Stimulated activated memory B cell treated with anti-CD40 and anti-IgM and Interleukin-4, amounts not matched to agents 10 μg/mL and 1 μg/mL and 100 μg/mL, for 72 hours (primary cell): ENCODE data around the gene NKX1-1.

ENCODE experiments used
- ATAC-seq: fragments of 150-1000 bp; cut with Tn5 transposase; 2 replicates; pipeline ENCODE4 v1.10.0; 2021
- H3K27ac Mint-ChIP-seq: one replicate; pipeline ENCODE4 v1.8.0; 2022; ENCODE audit warnings: mild to moderate bottlenecking, mixed read lengths
- H3K27me3 Mint-ChIP-seq: one replicate; pipeline ENCODE4 v1.8.0; 2022; ENCODE audit warnings: mixed read lengths
- H3K36me3 Mint-ChIP-seq: one replicate; pipeline ENCODE4 v1.8.0; 2022; ENCODE audit warnings: mixed read lengths
- H3K4me1 Mint-ChIP-seq: one replicate; pipeline ENCODE4 v1.8.0; 2022; ENCODE audit warnings: mixed read lengths
- H3K4me3 Mint-ChIP-seq: one replicate; pipeline ENCODE4 v1.8.0; 2022; ENCODE audit warnings: mild to moderate bottlenecking, moderate library complexity, mixed read lengths
- H3K9me3 Mint-ChIP-seq: one replicate; pipeline ENCODE4 v1.8.0; 2022; ENCODE audit warnings: mixed read lengths

NKX1-1 gene

DNA sequence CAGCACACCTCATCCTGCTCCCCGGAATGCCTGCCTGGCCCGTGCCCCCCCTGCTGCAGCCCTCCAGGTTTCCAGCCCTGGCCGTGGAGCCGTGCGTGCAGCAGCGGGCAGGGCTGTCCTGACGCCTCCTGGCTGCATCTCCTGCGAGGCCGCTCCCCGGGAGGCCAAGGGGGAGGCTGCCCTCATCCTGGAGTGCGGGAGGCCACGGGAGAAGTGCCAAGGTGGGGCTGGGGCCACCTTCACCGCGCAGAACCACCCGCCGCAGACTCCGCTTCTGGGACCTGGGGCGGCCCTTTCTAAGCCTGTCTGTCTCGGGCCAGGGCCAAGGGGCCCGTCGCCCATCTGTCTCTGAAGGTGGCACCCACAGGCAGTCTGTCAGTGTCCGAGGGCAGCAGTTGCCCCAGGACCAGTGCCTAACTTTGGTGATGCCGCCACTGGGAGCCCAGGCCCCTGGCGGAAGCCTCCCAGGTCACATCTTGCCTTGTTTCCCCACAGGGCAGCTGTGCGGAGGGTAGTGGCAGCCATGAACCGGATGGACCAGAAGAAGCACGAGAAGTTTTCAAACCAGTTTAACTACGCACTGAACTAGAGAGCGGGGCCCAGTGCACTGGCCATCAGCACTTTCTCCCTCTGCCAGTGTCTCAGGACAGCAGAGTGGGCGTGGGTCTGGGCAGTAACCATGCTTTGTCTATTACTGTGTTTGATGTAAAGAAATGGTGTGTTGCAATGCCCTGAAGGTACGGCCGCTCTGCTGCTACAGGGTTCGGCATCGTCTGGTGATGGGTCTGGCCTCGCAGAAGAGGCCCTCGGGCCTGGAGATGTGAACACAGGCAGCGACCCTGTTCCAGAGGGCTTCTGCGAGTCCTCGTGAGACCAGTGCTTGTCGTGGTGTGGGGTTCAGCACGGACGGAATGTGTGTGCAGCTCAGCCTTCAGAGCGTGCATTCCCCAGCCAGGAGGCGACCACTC, 20.6 kb downstream of the NKX1-1 start:
- no peak overlapping the region for H3K4me3 Mint-ChIP-seq
- no peaks in the 10 kb centered on the region for H3K4me1 Mint-ChIP-seq
- H3K27me3 Mint-ChIP-seq, result no peaks in the 10 kb centered on the region
- peaks cover 34% of the 10 kb centered on the region for H3K36me3 Mint-ChIP-seq
- ATAC-seq, result no peak
- H3K27ac Mint-ChIP-seq, result no peak overlapping the region
- H3K9me3 Mint-ChIP-seq, result peaks cover 8% of the 10 kb centered on the region

GRCh38 chr4:1384675-1385372, 21.4 kb downstream of the NKX1-1 start:
- no peak for ATAC-seq
- Mint-ChIP-seq H3K4me1 (no peaks in the 10 kb centered on the region), H3K9me3 (peaks cover 8% of the 10 kb centered on the region), H3K27ac (no peak overlapping the region), H3K4me3 (no peak overlapping the region), H3K27me3 (no peaks in the 10 kb centered on the region), H3K36me3 (peaks cover 34% of the 10 kb centered on the region)

DNA sequence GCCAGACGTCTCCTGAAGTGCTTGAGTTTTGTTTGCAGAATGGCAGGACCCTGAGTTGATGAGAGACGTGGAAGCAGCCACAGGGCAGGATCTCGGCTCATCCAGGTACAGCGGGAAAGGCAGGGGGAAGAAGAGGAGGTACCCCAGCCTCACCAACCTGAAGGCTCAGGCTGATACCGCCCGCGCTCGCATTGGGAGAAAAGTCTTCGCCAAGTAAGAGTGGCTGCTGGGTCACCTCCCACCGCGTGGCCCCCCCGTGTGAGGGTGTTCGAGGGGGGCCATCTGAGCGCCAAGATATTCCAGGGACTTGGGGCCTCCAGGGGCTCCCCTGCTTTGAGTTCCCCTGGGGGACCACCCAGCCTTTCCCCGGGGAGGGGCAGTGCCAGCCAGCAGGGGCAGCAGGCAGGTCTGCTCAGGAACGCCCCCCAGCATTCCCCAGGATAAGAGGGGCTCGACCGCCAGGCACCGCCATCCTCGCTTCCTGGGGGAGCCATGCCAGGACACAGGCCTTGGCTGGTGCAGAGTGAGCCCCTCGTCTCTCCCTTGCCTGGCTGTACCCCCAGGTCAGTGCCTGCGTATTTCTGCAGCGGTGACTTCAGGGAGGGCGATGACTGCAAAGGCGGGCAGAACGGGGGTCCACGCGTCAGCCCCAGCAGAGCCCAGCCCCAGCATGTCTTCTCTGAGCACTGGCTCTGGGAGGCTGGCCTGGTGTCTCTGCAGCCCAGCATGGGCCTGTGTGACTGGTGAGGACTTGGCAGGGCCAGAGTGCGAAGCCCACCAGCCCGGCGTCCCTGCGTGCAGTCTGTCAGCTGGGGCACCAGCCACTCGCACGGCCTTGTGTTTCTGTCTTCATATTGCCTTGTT, 22.3 kb downstream of the NKX1-1 start:
- Mint-ChIP-seq H3K4me1 (no peaks in the 10 kb centered on the region), H3K36me3 (peaks cover 34% of the 10 kb centered on the region), H3K9me3 (peaks cover 8% of the 10 kb centered on the region), H3K4me3 (no peak overlapping the region), H3K27me3 (no peaks in the 10 kb centered on the region), H3K27ac (no peak overlapping the region)
- ATAC-seq, result no peak

DNA sequence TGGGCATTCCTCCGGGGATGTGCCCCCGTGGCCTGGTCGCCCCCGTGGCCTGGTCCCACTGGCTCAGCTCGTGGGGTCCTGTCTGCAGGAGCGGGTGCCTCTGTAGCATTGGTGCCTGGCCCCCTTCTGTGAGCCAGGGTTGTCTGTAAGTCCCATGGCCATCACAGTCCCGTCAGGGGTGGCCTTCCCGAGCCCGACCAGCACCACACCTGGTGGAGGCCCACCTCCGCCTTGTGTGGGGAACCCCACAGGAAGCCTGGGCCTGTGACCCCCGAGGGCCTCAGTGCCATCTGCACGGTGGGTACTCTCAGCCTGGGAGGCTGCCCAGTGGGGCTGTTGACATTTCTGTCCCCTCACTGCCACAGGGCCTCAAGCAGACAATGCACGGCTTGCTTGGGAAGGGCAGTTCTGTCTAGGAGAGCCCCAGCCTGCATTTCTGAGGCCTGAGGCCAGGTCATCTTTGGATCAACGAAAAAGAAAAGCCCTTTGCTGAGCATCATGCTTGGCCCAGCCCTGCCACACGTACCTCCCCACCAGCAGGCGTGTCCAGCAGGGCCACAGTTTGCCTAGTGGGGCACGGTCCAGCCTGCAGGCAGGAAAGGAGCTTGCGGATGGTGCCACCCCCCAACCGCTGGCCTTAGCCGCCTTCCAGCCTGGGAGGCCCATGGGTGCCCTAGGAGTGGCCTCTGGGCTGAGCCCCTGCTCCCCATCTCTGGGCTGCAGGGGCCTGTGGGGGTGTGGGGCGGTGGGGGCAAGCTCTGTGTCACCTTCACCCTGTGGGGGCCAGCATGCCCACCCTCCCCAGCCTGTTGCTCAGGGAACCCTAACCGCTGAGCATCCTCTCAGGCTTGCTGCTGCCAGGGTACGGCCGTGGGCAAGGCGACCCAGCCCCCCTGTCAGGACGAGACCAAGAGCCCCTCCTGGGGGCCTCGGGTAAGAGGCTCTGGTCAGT, 23.2 kb downstream of the NKX1-1 start:
- no peak for ATAC-seq
- H3K36me3 Mint-ChIP-seq, result peaks cover 34% of the 10 kb centered on the region
- no peak overlapping the region for H3K4me3 Mint-ChIP-seq
- no peaks in the 10 kb centered on the region for H3K4me1 Mint-ChIP-seq
- peaks cover 2% of the 10 kb centered on the region for H3K9me3 Mint-ChIP-seq
- H3K27me3 Mint-ChIP-seq, result no peaks in the 10 kb centered on the region
- no peak overlapping the region for H3K27ac Mint-ChIP-seq

DNA sequence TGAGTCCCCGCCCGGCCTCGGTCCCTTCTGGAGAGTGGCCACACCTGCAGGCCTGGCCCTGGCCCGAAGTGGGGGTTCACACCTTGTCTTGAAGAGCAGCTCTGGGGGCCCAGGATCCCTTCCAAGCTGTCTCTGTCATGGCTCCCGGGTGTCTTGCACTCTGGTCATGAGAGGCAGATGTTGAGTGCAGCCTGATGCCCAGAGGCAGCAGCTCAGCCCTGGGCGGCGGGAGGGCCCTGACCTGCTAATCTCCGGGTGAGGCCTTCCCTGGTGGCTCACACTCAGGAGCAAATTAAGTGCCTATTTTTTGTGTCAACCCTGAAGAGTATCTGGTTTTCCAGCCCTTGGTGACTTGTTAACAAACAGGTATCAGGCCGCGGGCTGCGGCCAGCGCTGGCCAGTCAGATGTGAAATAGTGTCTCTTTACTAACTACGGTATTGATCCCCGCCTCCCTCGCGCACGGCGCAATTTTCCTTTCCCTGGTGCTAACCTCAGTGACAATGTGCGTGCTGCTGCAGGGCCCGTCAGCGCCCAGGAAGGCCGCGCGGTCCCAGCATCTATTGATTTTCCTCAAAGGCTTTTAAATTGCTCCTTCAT, 24.2 kb downstream of the NKX1-1 start:
- Mint-ChIP-seq H3K27ac (no peak overlapping the region), H3K4me1 (no peaks in the 10 kb centered on the region), H3K9me3 (no peaks in the 10 kb centered on the region), H3K27me3 (no peaks in the 10 kb centered on the region), H3K36me3 (peaks cover 25% of the 10 kb centered on the region), H3K4me3 (no peak overlapping the region)
- no peak for ATAC-seq

GRCh38 chr4:1381181-1381621, 25.0 kb downstream of the NKX1-1 start:
- no peak for ATAC-seq
- Mint-ChIP-seq H3K4me1 (no peaks in the 10 kb centered on the region), H3K9me3 (no peaks in the 10 kb centered on the region), H3K4me3 (no peak overlapping the region), H3K27ac (no peak overlapping the region), H3K36me3 (peaks cover 19% of the 10 kb centered on the region), H3K27me3 (no peaks in the 10 kb centered on the region)

DNA sequence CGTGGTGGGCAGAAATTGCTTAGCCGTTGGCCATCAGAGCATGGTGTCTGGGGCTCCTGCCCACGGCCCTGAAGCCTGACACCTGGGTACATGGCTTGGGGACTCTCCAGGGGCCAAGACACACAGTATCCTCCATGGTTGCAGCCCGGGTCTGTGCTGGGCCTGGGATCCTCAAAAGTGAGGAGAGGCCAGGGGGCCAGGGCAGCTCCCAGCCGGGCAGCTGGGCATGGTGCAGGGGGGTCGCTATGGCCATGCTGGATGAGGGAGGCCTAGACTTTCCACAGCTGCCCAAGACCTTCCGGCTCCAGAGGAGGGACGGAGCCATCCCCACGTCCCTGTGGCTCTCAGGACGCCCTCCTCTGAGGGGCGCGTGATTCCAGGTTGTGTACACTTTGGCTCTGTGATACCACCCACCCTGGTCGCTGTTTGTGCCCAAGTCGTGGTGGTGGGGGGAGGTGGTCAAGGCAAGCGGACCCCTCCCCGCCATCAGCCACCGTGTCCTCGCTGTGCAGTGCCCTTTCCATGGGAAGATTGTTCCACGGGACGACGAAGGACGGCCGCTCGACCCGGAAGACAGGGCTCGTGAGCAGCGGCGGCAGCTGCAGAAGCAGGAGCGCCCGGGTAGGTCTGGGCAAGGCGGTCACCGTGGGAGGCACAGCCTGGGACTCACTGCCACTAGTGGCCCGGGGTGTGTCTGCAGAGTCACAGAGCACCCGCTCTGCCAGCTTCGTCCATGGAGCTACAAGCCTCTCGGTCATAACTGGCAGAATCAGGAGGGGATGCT, 25.7 kb downstream of the NKX1-1 start:
- Mint-ChIP-seq H3K27ac (no peak overlapping the region), H3K4me3 (no peak overlapping the region), H3K36me3 (peaks cover 12% of the 10 kb centered on the region), H3K9me3 (no peaks in the 10 kb centered on the region), H3K27me3 (no peaks in the 10 kb centered on the region), H3K4me1 (no peaks in the 10 kb centered on the region)
- no peak for ATAC-seq

DNA sequence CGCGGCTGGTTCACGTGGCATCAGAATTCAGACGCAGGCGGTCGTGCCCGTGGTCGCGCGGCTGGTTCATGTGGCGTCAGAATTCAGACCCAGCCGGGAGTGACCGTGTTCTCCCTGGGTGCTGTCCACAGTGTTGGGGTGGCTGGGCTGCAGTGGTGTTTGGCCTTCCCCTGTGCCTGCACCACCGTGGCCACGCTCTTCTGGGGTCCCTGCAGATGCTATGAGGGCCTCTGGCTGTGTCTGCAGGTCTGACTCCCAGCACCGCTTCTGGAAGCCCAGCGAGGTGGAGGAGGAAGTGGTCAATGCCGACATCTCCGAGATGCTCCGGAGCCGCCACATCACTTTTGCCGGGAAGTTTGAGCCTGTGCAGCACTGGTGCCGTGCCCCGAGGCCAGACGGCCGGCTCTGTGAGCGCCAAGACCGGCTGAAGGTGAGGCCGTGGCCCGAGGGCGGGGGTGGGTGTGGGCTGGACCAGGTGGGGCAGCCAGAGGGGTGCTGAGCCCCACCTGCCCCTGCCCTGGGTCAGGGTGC, 26.4 kb downstream of the NKX1-1 start:
- no peaks in the 10 kb centered on the region for H3K4me1 Mint-ChIP-seq
- H3K27me3 Mint-ChIP-seq, result no peaks in the 10 kb centered on the region
- H3K36me3 Mint-ChIP-seq, result peaks cover 12% of the 10 kb centered on the region
- no peak overlapping the region for H3K4me3 Mint-ChIP-seq
- no peaks in the 10 kb centered on the region for H3K9me3 Mint-ChIP-seq
- no peak overlapping the region for H3K27ac Mint-ChIP-seq
- ATAC-seq, result no peak

- no peaks in the 10 kb centered on the region for H3K4me1 Mint-ChIP-seq
- no peak for ATAC-seq
- no peak overlapping the region for H3K27ac Mint-ChIP-seq
Observed at GRCh38 chr4:1379351-1379781, 26.9 kb downstream of the NKX1-1 start.

DNA sequence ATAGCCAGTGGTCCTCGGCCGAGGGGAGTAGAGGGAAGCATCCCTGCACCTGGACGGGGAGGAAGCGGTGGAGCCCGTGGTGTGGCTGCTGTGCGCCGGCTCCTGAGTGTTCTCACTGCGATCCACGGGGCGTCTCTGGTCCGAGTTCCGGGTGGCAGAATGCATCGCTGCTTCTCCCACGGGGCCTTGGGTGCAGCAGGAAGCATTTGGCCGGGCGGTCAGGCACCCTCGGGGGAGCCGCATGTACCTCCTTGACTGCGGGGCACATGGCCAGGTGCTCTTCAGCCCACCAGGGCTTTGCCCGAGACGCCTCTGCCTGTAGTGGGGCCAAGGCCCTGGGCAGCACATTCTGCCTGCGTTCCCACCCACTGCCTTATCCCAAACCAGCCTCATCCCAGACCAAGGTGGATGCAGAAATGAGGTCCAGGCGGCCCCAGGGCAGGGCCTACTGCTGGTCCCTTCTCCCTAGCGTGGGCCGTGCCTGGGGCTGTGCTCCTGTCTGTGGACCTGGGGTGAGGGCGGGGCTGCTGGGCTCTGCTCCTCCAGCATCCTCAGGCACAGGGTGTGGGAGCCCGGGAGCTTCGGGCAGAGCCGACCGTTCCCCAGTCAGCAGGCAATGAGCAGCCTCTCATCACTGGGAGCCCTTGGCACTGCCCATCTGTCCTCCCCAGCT, 27.5 kb downstream of the NKX1-1 start:
- no peaks in the 10 kb centered on the region for H3K27me3 Mint-ChIP-seq
- H3K9me3 Mint-ChIP-seq, result no peaks in the 10 kb centered on the region
- ATAC-seq, result no peak
- peaks cover 18% of the 10 kb centered on the region for H3K36me3 Mint-ChIP-seq
- no peaks in the 10 kb centered on the region for H3K4me1 Mint-ChIP-seq
- no peak overlapping the region for H3K4me3 Mint-ChIP-seq
- no peak overlapping the region for H3K27ac Mint-ChIP-seq

More at GRCh38 chr4:1379351-1379781, 26.9 kb downstream of the NKX1-1 start:
- H3K9me3 Mint-ChIP-seq, result no peaks in the 10 kb centered on the region
- H3K36me3 Mint-ChIP-seq, result peaks cover 12% of the 10 kb centered on the region
- no peak overlapping the region for H3K4me3 Mint-ChIP-seq
- H3K27me3 Mint-ChIP-seq, result no peaks in the 10 kb centered on the region

- Mint-ChIP-seq H3K4me3 (no peak overlapping the region), H3K4me1 (no peaks in the 10 kb centered on the region)
Observed at GRCh38 chr4:1377606-1378261, 28.5 kb downstream of the NKX1-1 start.

GRCh38 chr4:1376841-1377605, 29.2 kb downstream of the NKX1-1 start:
- peaks cover 2% of the 10 kb centered on the region for H3K9me3 Mint-ChIP-seq
- no peaks in the 10 kb centered on the region for H3K27me3 Mint-ChIP-seq

More at GRCh38 chr4:1377606-1378261, 28.5 kb downstream of the NKX1-1 start:
- Mint-ChIP-seq H3K27me3 (no peaks in the 10 kb centered on the region), H3K27ac (no peak overlapping the region), H3K36me3 (peaks cover 23% of the 10 kb centered on the region), H3K9me3 (peaks cover 2% of the 10 kb centered on the region)
- ATAC-seq, result no peak

More at GRCh38 chr4:1376841-1377605, 29.2 kb downstream of the NKX1-1 start:
- no peak overlapping the region for H3K27ac Mint-ChIP-seq
- no peak overlapping the region for H3K4me3 Mint-ChIP-seq
- no peaks in the 10 kb centered on the region for H3K4me1 Mint-ChIP-seq
- ATAC-seq, result no peak
- H3K36me3 Mint-ChIP-seq, result peaks cover 23% of the 10 kb centered on the region
